GM12878 (cell line): ENCODE data around the gene DCDC2. TPM values are rescaled to one million over a fixed set of nuclear protein-coding genes. Genes with fewer than 3 reads are reported as not detected.

Experiments
- ATAC-seq: fragments of 200-7000 bp; cut with Tn5 transposase; 3 replicates; pipeline ENCODE4 v1.9.1; 2020; ENCODE audit warnings: mild to moderate bottlenecking, moderate library complexity
- BruUV-seq: library from RNA; stranded (reverse); fragments of 400-500 nt; replicated peaks from 2 replicates; lab custom pipeline; 2021; lab: Mats Ljungman, UMichigan
- CTCF ChIA-PET: fragments of 300-600 bp; sonication (Branson Sonifier 250); formaldehyde crosslinking; extraction: SDS; loops from one replicate; lab custom pipeline; 2021; ENCODE audit warnings: inconsistent platforms; lab: Yijun Ruan, JAX
- POLR2A ChIA-PET: fragments of 350-600 bp; formaldehyde crosslinking; extraction: SDS; loops from one replicate; lab custom pipeline; 2021; ENCODE audit warnings: inconsistent platforms; lab: Charles Lee
- RAD21 ChIA-PET: fragments of 300-600 bp; sonication (Branson Sonifier 250); formaldehyde crosslinking; loops from one replicate; lab custom pipeline; 2023; ENCODE audit warnings: antibody characterized with exemption; ENCODE audit not compliant: unreplicated experiment; lab: Charles Lee
- SMC1A ChIA-PET: fragments of 300-600 bp; sonication (Branson Sonifier 250); formaldehyde crosslinking; loops from one replicate; lab custom pipeline; 2023; ENCODE audit not compliant: unreplicated experiment, uncharacterized antibody; lab: Charles Lee
- DNase-seq: peaks from one replicate; pipeline ENCODE4 v3.0.0-alpha.2; 2011; ENCODE audit warnings: low read depth, low spot score
- FAIRE-seq: peaks from 3 replicates; lab custom pipeline; 2011; peaks lifted over from hg19 to GRCh38; lab: Jason Lieb, UNC
- H2AFZ ChIP-seq: 2 replicates; pipeline ENCODE4 v1.6.0; 2011; ENCODE audit warnings: low read depth, low read length, control low read depth; ENCODE audit not compliant: control insufficient read depth
- H3K27ac ChIP-seq: 2 replicates; pipeline ENCODE4 v1.5.1; 2011; ENCODE audit warnings: control low read depth; ENCODE audit not compliant: control insufficient read depth, insufficient read depth
- H3K27me3 ChIP-seq, 2 experiments: replicated peaks in 1 of 2; 2 replicates each; pipeline versions ENCODE4 v1.6.0 to v1.6.1; 2011; ENCODE audit warnings: low read length in 1 of 2; ENCODE audit not compliant: control insufficient read depth in 2 of 2, insufficient read depth in 2 of 2
- H3K36me3 ChIP-seq, 2 experiments: 2 replicates each; pipeline ENCODE4 v1.5.1; 2011; ENCODE audit warnings: low read length in 1 of 2; ENCODE audit not compliant: control insufficient read depth in 2 of 2, insufficient read depth in 2 of 2
- H3K4me1 ChIP-seq: 2 replicates; pipeline ENCODE4 v1.6.1; 2011; ENCODE audit warnings: mild to moderate bottlenecking, low read length, moderate library complexity, mixed read lengths; ENCODE audit not compliant: control insufficient read depth, insufficient read depth
- H3K4me2 ChIP-seq: 2 replicates; pipeline ENCODE4 v1.6.0; 2011; ENCODE audit warnings: control low read depth; ENCODE audit not compliant: control insufficient read depth, insufficient read depth
- H3K4me3 ChIP-seq: fragments of 200-600 bp; sonication (generic); 2 replicates; pipeline ENCODE4 v1.5.1; 2016
- H3K79me2 ChIP-seq: 2 replicates; pipeline ENCODE4 v1.6.0; 2011; ENCODE audit warnings: low read length; ENCODE audit not compliant: control insufficient read depth, insufficient read depth
- H3K9ac ChIP-seq: 2 replicates; pipeline ENCODE4 v1.8.0; 2011; ENCODE audit warnings: low read length, control low read depth, mixed read lengths; ENCODE audit not compliant: control insufficient read depth, insufficient read depth
- H3K9me3 ChIP-seq: replicated peaks from 3 replicates; pipeline ENCODE4 v1.5.1; 2011; ENCODE audit warnings: mild to moderate bottlenecking, low read length; ENCODE audit not compliant: control insufficient read depth, insufficient read depth
- H4K20me1 ChIP-seq: 2 replicates; pipeline ENCODE4 v1.6.0; 2011; ENCODE audit not compliant: control insufficient read depth, insufficient read depth
- CBX5 ChIP-seq: sonication (generic); IDR thresholded peaks from 2 replicates; pipeline ENCODE4 v1.6.1; 2016; ENCODE audit warnings: low read depth, moderate library complexity, mild to moderate bottlenecking, inconsistent platforms
- CHD1 ChIP-seq: IDR thresholded peaks from 2 replicates; pipeline ENCODE4 v1.6.1; 2012; ENCODE audit warnings: low read depth, low read length, improper control_type of control experiment
- JUNB ChIP-seq: IDR thresholded peaks from 2 replicates; pipeline ENCODE4 v1.6.1; 2016; ENCODE audit warnings: antibody characterized with exemption, mild to moderate bottlenecking
- POLR2AphosphoS2 ChIP-seq: IDR thresholded peaks from 2 replicates; pipeline ENCODE4 v1.6.1; 2011; ENCODE audit warnings: low read depth, mild to moderate bottlenecking, low read length, improper control_type of control experiment, moderate library complexity
- RUNX3 ChIP-seq: IDR thresholded peaks from 2 replicates; pipeline ENCODE4 v1.6.1; 2012; ENCODE audit warnings: low read length, inconsistent platforms
- SIX5 ChIP-seq: IDR thresholded peaks from 2 replicates; pipeline ENCODE4 v1.6.1; 2011; ENCODE audit warnings: mild to moderate bottlenecking, low read depth, low read length, moderate library complexity; ENCODE audit not compliant: severe bottlenecking
- SMARCA5 ChIP-seq: fragments of 450-650 bp; IDR thresholded peaks from 2 replicates; pipeline ENCODE4 v1.6.1; 2017; ENCODE audit warnings: mild to moderate bottlenecking
- SMC3 ChIP-seq: IDR thresholded peaks from 2 replicates; pipeline ENCODE4 v1.6.1; 2011; ENCODE audit warnings: low read length, improper control_type of control experiment, borderline replicate concordance
- ZNF592 ChIP-seq: fragments of 450-650 bp; IDR thresholded peaks from 2 replicates; pipeline ENCODE4 v1.6.1; 2017; ENCODE audit warnings: mild to moderate bottlenecking, moderate library complexity
- WGBS: methylation state at CpG from one replicate; pipeline ENCODE4 v1.1.6; 2016; ENCODE audit warnings: low lambda C conversion rate; ENCODE audit not compliant: insufficient replicate concordance, insufficient coverage; ENCODE audit errors: missing lambda C conversion rate; 5-methylcytosine and 5-hydroxymethylcytosine counted together
- in situ Hi-C: fragments of 300-500 bp; cut with MboI; formaldehyde crosslinking; loops from 9 replicates; pipeline ENCODE4 v1.14.3; 2018; ENCODE audit warnings: mixed read lengths
- intact Hi-C: fragments of 100-400 bp; cut with micrococcal nuclease; formaldehyde crosslinking; loops from one replicate; pipeline ENCODE4 v1.14.2; 2022; ENCODE audit not compliant: unreplicated experiment
- polyA plus RNA-seq, 11 experiments: library from polyadenylated mRNA; depleted of rRNA in 4 of 11; unstranded in 6 of 11; stranded (reverse) in 5 of 11; fragments of >200 nt; fragmentation: Nextera tagmentation in 4 of 11; fragmentation: Illumina TruSeq in 1 of 11; extraction: Ambion mirVana in 4 of 11; extraction: Trizol in 1 of 11; gene quantifications; 1 replicate in 1 of 11; 2 replicates in 10 of 11; pipeline versions ENCODE4 v1.2.1 to v1.2.3, GENCODE V29; 2011 to 2016; ENCODE audit warnings: inconsistent platforms in 2 of 11, missing spikeins in 2 of 11, low read depth in 1 of 11
- total RNA-seq, 4 experiments: library from RNA; depleted of rRNA in 3 of 4; stranded (reverse); fragments of >200 nt in 3 of 4; fragmentation: Illumina TruSeq in 1 of 4; extraction: Trizol in 1 of 4; gene quantifications; 2 replicates each; pipeline versions ENCODE4 v1.2.1 to v1.2.3, GENCODE V29; 2013 to 2021

DCDC2 gene
- total and polyA plus RNA-seq, 10 of the 15 experiments (the other 5 are each of a cell fraction or from before 2014, with no cell fraction given) = under 0.01 to 0.03 TPM; not detected in 8

DNA sequence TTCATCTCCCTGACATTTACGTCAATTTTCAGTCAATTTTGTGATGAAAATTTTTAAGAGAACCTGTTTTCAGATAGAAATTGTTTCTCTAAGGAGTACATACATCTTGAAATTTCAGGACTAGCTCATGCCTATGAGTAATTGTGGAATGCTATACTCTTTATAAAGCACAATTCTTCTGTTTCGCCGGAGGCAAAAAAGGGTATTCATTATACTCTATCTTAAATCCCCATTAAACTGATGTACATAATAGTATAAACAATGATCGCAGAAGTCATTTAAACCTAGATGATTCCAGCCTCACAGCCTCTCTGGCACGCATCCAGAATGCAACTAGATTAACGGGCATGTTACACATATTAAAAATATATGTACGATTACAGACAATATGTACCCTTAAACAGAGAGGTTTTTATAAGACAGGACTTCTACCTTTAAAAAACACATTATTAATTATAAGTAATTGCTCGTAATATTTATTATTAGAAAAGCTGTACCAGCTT is 169.2 kb downstream of the DCDC2 start:
- ATAC-seq = no peak
- RAD21 ChIA-PET = no interaction called here
- POLR2A ChIA-PET = no interaction called here

More for the DNA sequence above, 169.2 kb downstream of the DCDC2 start:
- Histone ChIP-seq H3K4me2 (no peak overlapping the region), H2AFZ (no peak overlapping the region), H4K20me1 (no peaks in the 10 kb centered on the region), H3K9me3 (no peaks in the 10 kb centered on the region), H3K9ac (no peak overlapping the region), H3K79me2 (no peaks in the 10 kb centered on the region), H3K27ac (no peak overlapping the region), H3K27me3 (no peaks in the 10 kb centered on the region; a peak in 1 of 4 replicates), H3K4me1 (no peaks in the 10 kb centered on the region), H3K36me3 (no peaks in the 10 kb centered on the region), H3K4me3 (no peak overlapping the region)
- SMC1A ChIA-PET = no interaction called here
- no TSS peak for BruUV-seq
- TF ChIP-seq SMC3 (no peak), RUNX3 (no peak), CHD1 (no peak), SIX5 (no peak), JUNB (no peak), CBX5 (no peak), ZNF592 (no peak), POLR2AphosphoS2 (no peak), SMARCA5 (no peak)
- no peak for DNase-seq
- CTCF ChIA-PET = no interaction called here
- intact Hi-C loops = no loop called here
- WGBS = 31% methylated on average over 8 of the region's 8 CpGs
- FAIRE-seq = no peak
- in situ Hi-C loops = no loop called here
